Measurements from ENCODE around the gene KCNH4. TPM values are rescaled to one million over a fixed set of nuclear protein-coding genes. Genes with fewer than 3 reads are reported as not detected.

KCNH4 gene
- total RNA-seq, 1 donor from 2014 or later: not detected

DNA sequence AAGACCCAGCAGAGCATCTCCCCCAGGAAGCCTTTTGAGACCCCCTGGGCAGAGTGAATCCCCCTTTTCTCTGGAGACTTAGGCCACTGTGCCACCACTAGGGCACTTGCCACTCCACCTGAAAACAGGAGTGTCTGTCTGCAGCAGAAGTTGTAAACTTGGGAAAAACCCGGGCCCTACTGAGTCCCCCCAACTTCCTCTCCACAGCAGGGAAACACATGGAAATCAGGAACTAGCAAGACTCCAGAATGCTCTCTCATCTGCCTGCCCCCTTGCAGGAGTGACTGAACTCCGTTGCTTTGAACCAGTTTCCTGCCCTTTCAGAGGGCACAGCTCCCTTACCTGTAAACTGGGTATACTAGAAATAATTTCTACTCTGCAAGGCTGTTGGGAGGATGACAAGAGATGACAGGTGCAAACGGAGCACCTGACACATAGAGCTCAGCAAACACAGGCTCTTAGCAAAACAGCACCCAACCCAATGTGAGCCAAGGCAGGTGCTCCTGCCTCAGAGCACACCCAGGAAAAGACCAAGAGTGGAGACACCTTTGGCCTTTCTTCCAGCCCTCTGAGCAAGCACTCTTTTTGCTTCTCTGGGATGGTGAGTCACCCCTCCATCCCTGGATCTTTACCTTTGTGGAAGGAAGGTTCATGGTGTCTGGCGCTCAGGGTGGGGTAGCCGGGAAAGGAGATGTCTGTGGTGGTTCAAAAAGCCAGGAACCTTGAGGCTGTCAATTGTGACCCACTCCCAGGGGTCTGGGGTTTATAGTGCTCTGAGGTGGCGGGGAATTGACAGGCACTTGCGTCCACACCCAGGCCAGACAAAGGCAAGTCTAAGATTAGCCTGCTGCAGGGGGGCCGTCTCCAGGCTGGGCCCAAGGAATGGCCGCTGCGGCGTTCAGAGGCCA is 4.0 kb upstream of the KCNH4 start, which contains the start of gene HCRT:
TSS of gene HCRT (minus strand) at position 740 of the 908 bp plus-strand sequence. CDS start at position 653, 87 bp downstream.
- H3K4me3 Mint-ChIP-seq (ENCODE audit: unreplicated experiment): peak within 1 kb of the TSS; percentile 60
- DNase-seq (ENCODE audit: extremely low spot score, unreplicated experiment): no peak
- H3K4me1 Mint-ChIP-seq (ENCODE audit: unreplicated experiment): peaks cover 22% of the 10 kb centered on the region
- TF ChIP-seq, protein P1, sequence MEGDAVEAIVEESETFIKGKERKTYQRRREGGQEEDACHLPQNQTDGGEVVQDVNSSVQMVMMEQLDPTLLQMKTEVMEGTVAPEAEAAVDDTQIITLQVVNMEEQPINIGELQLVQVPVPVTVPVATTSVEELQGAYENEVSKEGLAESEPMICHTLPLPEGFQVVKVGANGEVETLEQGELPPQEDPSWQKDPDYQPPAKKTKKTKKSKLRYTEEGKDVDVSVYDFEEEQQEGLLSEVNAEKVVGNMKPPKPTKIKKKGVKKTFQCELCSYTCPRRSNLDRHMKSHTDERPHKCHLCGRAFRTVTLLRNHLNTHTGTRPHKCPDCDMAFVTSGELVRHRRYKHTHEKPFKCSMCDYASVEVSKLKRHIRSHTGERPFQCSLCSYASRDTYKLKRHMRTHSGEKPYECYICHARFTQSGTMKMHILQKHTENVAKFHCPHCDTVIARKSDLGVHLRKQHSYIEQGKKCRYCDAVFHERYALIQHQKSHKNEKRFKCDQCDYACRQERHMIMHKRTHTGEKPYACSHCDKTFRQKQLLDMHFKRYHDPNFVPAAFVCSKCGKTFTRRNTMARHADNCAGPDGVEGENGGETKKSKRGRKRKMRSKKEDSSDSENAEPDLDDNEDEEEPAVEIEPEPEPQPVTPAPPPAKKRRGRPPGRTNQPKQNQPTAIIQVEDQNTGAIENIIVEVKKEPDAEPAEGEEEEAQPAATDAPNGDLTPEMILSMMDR (IDR thresholded peaks at IDR 0.05): no peak
- H3K36me3 Mint-ChIP-seq (ENCODE audit: unreplicated experiment): no peaks in the 10 kb centered on the region
- peaks cover 25% of the 10 kb centered on the region for H3K27me3 Mint-ChIP-seq (ENCODE audit: unreplicated experiment)
- no peaks in the 10 kb centered on the region for H3K9me3 Mint-ChIP-seq (ENCODE audit: unreplicated experiment)
- no peak within 1 kb of the TSS for H3K27ac Mint-ChIP-seq (ENCODE audit: unreplicated experiment)

DNA sequence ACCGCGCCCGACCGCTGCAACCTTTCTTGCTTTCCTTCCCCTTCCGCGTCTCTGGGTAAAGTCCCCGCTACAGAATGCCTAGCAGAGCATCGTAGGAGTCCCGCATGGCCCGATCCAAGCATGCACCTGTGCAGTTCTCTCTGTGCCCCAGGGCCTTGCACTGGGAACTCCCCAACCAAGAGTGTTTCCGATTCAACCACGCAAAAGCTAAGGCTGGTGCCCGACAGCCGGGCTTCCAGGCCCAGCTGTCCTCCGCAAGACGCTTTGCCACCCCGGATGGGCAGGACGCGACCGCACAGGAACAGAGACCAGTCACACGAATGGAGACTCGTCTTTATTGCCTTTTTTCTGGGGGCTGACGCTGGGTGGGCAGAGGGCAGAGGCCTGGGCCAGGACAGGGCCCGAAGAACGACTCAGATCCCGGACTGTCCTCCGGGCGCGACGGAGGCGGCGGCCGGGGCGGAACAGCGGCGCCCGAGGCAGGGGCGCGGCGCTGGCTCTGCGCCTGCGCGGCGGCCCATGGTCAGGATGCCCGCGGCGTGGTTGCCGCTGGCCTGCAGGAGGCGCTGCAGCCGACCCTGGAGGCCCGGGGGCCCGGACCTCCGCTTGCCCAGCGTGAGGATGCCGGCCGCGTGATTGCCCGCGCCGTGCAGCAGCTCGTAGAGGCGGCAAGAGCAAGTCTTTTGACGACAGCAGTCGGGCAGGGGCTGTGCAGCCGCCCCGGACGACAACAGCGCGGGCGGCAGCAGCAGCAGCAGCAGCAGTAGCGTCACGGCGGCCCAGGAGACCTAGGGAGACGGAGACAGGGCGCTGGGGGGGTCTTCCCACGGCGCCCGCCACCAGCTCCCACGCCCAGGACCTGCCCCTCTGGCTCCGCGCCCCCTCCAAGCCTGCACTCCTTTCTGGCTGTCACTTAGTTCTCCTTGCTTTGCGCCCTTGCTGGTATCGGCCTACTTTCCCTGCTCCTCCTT is 3.1 kb upstream of the KCNH4 start:
- Mint-ChIP-seq H3K4me1 (ENCODE audit: unreplicated experiment) (peaks cover 23% of the 10 kb centered on the region), H3K27me3 (ENCODE audit: unreplicated experiment) (peaks cover 34% of the 10 kb centered on the region), H3K4me3 (ENCODE audit: unreplicated experiment) (peak overlapping the region; percentile 64), H3K27ac (ENCODE audit: unreplicated experiment) (no peak overlapping the region), H3K36me3 (ENCODE audit: unreplicated experiment) (no peaks in the 10 kb centered on the region), H3K9me3 (ENCODE audit: unreplicated experiment) (no peaks in the 10 kb centered on the region)
- TF ChIP-seq, protein P1 (IDR thresholded peaks at IDR 0.05): peak; percentile 83
- peak; percentile 89 for DNase-seq (ENCODE audit: extremely low spot score, unreplicated experiment)

DNA sequence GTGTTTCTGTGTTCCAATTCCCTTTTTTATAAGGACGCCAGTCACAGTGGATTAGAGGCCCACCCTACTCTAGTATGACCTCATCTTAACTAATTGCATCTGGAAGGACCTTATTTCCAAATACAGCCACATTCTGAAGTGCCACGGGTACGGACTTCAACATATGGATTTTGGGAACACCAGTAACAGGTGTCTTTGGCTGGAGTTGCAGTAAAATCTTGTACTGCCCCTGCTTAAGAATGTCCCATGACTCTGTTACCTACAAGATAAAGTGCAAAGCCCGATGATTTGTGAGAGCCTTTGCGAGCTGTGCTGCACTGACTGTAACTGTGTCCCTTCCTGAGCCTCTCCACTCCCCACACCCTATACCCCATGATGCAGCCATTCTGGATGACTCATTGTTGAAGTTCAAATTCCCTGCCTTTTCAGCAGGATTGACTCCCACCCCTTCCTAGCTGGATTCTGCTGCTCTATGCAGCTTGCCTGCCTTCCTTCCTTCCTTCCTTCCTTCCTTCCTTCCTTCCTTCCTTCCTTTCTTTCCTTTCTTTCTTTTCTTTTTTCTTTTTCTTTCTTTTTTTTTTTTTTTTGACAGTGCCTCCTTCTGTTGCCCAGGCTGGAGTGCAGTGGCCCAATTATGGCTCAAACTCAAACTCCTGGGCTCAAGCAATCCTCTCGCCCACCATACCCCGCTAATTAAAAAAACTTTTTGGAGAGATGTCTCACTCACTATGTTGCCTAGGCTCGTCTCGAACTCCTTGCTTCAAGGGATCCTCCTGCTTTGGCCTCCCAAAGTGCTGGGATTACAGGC is 2.2 kb upstream of the KCNH4 start:
- DNase-seq (ENCODE audit: extremely low spot score, unreplicated experiment): no peak
- Mint-ChIP-seq H3K9me3 (ENCODE audit: unreplicated experiment) (no peaks in the 10 kb centered on the region), H3K36me3 (ENCODE audit: unreplicated experiment) (no peaks in the 10 kb centered on the region), H3K27me3 (ENCODE audit: unreplicated experiment) (peaks cover 42% of the 10 kb centered on the region), H3K27ac (ENCODE audit: unreplicated experiment) (no peak overlapping the region), H3K4me3 (ENCODE audit: unreplicated experiment) (peak overlapping the region; percentile 64), H3K4me1 (ENCODE audit: unreplicated experiment) (peaks cover 23% of the 10 kb centered on the region)
- TF ChIP-seq, protein P1 (IDR thresholded peaks at IDR 0.05): no peak

DNA sequence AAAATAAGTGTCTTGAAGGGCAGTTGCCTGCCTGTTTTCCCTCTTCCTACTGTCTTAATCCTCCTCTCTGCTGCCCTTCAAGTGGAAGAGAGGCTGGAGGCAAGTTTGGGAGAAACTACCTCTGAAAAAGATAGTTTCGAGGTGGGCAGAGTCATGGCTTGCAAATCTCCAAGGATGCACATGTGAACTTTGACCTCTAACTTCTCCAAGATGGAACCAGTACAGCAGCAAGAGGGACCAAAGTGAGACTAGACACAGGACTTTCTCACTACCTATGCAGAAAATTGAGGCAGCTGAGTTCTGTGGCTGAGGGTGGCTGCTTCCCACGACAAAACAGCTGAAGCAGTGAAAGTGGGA is 887 bp upstream of the KCNH4 start:
- no peak overlapping the region for H3K4me3 Mint-ChIP-seq (ENCODE audit: unreplicated experiment)
- TF ChIP-seq, protein P1 (IDR thresholded peaks at IDR 0.05): no peak
- DNase-seq (ENCODE audit: extremely low spot score, unreplicated experiment): no peak
- peaks cover 46% of the 10 kb centered on the region for H3K27me3 Mint-ChIP-seq (ENCODE audit: unreplicated experiment)
- H3K36me3 Mint-ChIP-seq (ENCODE audit: unreplicated experiment): no peaks in the 10 kb centered on the region
- no peak overlapping the region for H3K27ac Mint-ChIP-seq (ENCODE audit: unreplicated experiment)
- peaks cover 23% of the 10 kb centered on the region for H3K4me1 Mint-ChIP-seq (ENCODE audit: unreplicated experiment)
- no peaks in the 10 kb centered on the region for H3K9me3 Mint-ChIP-seq (ENCODE audit: unreplicated experiment)
